ENCODE measurements around the gene ZNF410. TPM values are rescaled to one million over a fixed set of nuclear protein-coding genes. Genes with fewer than 3 reads are reported as not detected.

The ZNF410 gene
- total RNA-seq, 1 donor from 2014 or later: 53.7 TPM

DNA sequence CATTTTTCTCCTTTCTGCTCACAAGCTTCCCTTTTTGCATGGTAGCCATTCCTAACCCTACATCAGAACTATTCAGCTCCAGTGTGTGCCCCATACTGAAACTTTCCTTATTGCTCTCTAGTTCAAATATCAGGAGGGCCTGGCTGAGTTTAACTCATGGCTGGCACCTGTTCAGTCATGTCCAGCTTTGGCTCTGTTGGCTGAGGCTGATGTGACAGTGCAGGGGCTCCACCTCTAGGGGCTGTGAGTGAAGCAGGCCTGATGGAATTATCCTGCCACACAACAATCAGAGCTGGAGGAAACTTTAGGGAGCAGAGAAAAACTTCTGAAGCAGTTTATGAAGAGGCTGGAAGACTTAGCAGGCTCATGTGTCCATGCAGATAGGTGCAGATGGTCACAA lies 71.9 kb downstream of the ZNF410 start:
- no peak for DNase-seq (ENCODE audit: low spot score in 2 of 2, unreplicated experiment in 2 of 2)
- no peaks in the 10 kb centered on the region for H3K4me1 Mint-ChIP-seq
- H3K27me3 Mint-ChIP-seq (ENCODE audit: low read depth): no peaks in the 10 kb centered on the region
- TF ChIP-seq, protein P1, sequence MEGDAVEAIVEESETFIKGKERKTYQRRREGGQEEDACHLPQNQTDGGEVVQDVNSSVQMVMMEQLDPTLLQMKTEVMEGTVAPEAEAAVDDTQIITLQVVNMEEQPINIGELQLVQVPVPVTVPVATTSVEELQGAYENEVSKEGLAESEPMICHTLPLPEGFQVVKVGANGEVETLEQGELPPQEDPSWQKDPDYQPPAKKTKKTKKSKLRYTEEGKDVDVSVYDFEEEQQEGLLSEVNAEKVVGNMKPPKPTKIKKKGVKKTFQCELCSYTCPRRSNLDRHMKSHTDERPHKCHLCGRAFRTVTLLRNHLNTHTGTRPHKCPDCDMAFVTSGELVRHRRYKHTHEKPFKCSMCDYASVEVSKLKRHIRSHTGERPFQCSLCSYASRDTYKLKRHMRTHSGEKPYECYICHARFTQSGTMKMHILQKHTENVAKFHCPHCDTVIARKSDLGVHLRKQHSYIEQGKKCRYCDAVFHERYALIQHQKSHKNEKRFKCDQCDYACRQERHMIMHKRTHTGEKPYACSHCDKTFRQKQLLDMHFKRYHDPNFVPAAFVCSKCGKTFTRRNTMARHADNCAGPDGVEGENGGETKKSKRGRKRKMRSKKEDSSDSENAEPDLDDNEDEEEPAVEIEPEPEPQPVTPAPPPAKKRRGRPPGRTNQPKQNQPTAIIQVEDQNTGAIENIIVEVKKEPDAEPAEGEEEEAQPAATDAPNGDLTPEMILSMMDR (IDR thresholded peaks at IDR 0.05; ENCODE audit: unreplicated experiment): no peak
- H3K4me3 Mint-ChIP-seq: no peak overlapping the region
- no peak overlapping the region for H3K27ac Mint-ChIP-seq
- no peaks in the 10 kb centered on the region for H3K9me3 Mint-ChIP-seq
- peaks cover 38% of the 10 kb centered on the region for H3K36me3 Mint-ChIP-seq

DNA sequence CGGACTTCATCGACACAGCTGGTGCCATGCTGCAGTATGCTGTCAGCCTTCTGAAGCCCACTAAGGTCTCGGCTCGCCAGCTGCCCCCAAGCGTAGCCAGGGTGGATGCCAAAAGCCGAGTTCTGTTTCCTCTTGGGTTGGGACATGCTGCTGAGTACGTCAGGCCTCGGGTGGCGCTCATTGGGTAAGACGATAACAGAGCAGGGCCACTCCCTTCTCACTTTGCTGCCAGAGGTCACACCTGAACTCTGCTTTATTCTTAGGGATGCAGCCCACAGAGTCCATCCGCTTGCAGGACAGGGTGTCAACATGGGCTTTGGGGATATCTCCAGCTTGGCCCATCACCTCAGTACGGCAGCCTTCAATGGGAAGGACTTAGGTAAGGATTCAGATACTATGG lies 74.5 kb downstream of the ZNF410 start:
- H3K36me3 Mint-ChIP-seq: peaks cover 29% of the 10 kb centered on the region
- DNase-seq (ENCODE audit: low spot score in 2 of 2, unreplicated experiment in 2 of 2): no peak
- TF ChIP-seq, protein P1 (IDR thresholded peaks at IDR 0.05; ENCODE audit: unreplicated experiment): no peak
- H3K27me3 Mint-ChIP-seq (ENCODE audit: low read depth): no peaks in the 10 kb centered on the region
- H3K27ac Mint-ChIP-seq: no peak overlapping the region
- no peaks in the 10 kb centered on the region for H3K9me3 Mint-ChIP-seq
- no peaks in the 10 kb centered on the region for H3K4me1 Mint-ChIP-seq
- H3K4me3 Mint-ChIP-seq: no peak overlapping the region

DNA sequence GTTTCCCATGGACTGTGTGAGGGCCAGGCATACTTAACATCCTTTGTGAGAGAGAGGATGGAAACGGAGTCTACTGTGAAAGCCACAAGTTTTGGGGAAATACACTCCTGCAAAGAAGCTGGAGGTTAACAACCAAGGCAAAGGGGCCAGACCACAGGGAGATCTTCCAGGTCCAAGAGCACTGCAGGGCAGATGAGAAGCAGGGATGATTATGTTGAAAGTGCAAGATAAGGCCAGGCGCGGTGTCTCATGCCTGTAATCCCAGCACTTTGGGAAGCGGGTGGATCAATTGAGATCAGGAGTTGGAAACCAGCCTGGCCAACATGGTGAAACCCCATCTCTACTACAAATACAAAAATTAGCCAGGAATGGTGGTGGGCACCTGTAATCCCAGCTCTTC lies 78.6 kb downstream of the ZNF410 start:
- TF ChIP-seq, protein P1 (IDR thresholded peaks at IDR 0.05; ENCODE audit: unreplicated experiment): no peak
- Mint-ChIP-seq H3K27me3 (ENCODE audit: low read depth) (no peaks in the 10 kb centered on the region), H3K9me3 (no peaks in the 10 kb centered on the region), H3K4me3 (no peak overlapping the region), H3K4me1 (no peaks in the 10 kb centered on the region), H3K36me3 (peaks cover 27% of the 10 kb centered on the region), H3K27ac (no peak overlapping the region)
- DNase-seq (ENCODE audit: low spot score in 2 of 2, unreplicated experiment in 2 of 2): no peak

DNA sequence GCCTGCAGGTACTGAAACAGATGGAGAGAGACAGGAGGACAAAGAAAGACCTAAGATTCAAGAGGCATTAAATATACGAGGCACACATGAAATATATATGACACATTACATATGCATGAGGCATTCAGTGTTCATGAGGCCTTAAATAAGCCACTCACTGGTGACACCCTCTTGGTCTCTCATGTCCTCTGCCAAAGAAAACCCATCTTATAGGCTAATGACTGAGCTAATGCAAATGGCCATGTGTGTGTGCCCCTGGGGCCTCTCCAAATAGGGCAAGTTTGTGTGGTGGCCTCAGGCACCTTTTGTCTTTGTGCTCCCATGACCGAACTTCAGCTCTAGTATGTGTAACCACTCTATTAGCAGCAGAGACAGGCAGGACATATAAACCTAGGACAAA lies 82.2 kb downstream of the ZNF410 start:
- TF ChIP-seq, protein P1 (IDR thresholded peaks at IDR 0.05; ENCODE audit: unreplicated experiment): no peak
- no peaks in the 10 kb centered on the region for H3K9me3 Mint-ChIP-seq
- H3K27ac Mint-ChIP-seq: no peak overlapping the region

DNA sequence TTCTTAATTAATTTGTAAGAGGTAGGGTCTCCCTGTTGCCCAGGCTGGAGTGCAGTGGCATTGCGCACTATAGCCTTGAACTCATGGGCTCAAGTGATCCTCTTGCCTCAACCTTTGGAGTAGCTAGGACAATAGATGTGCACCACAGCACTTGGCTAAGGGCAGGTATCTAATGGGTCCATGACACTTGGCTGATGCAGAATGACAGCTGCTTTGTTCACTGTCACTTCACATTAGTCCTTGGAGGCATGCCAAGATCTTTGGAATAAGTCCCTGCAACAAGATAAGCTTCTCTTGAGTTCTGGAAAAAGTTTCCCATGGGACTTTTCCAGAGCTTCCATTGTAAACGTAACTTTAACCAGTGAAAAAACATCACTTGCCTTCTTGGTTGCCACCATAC lies 86.8 kb downstream of the ZNF410 start:
- no peaks in the 10 kb centered on the region for H3K4me1 Mint-ChIP-seq
- peaks cover 12% of the 10 kb centered on the region for H3K36me3 Mint-ChIP-seq
- no peak for DNase-seq (ENCODE audit: low spot score in 2 of 2, unreplicated experiment in 2 of 2)

More for the DNA sequence above, 82.2 kb downstream of the ZNF410 start:
- H3K27me3 Mint-ChIP-seq (ENCODE audit: low read depth): no peaks in the 10 kb centered on the region
- H3K36me3 Mint-ChIP-seq: peaks cover 12% of the 10 kb centered on the region
- DNase-seq (ENCODE audit: low spot score in 2 of 2, unreplicated experiment in 2 of 2): no peak
- no peaks in the 10 kb centered on the region for H3K4me1 Mint-ChIP-seq
- H3K4me3 Mint-ChIP-seq: no peak overlapping the region

More for the DNA sequence above, 86.8 kb downstream of the ZNF410 start:
- no peaks in the 10 kb centered on the region for H3K9me3 Mint-ChIP-seq
- H3K4me3 Mint-ChIP-seq: no peak overlapping the region
- TF ChIP-seq, protein P1 (IDR thresholded peaks at IDR 0.05; ENCODE audit: unreplicated experiment): no peak
- no peak overlapping the region for H3K27ac Mint-ChIP-seq
- no peaks in the 10 kb centered on the region for H3K27me3 Mint-ChIP-seq (ENCODE audit: low read depth)
